ENCODE data around the gene RBM42. TPM values are rescaled to one million over a fixed set of nuclear protein-coding genes. Genes with fewer than 3 reads are reported as not detected.

The RBM42 gene
- total and polyA plus RNA-seq, 2 of the 13 experiments (the other 11 are each of a cell fraction or from before 2014, with no cell fraction given), result 27.2 to 55.3 TPM

- TF ChIP-seq THRA (CRISPR knock-in tag; IDR thresholded peaks at IDR 0.05; ENCODE audit: borderline replicate concordance) (no peak), ZFP36 (IDR thresholded peaks at IDR 0.05; ENCODE audit: borderline replicate concordance, low read depth, low read length, partially characterized antibody) (no peak), ZNF777 (CRISPR knock-in tag; IDR thresholded peaks at IDR 0.05) (no peak), TIGD3 (CRISPR knock-in tag; IDR thresholded peaks at IDR 0.05; ENCODE audit: borderline replicate concordance) (no peak), ZNF280B (CRISPR knock-in tag; IDR thresholded peaks at IDR 0.05; ENCODE audit: borderline replicate concordance) (no peak), ZNF891 (CRISPR knock-in tag; IDR thresholded peaks at IDR 0.05) (no peak), THYN1 (CRISPR knock-in tag; IDR thresholded peaks at IDR 0.05; ENCODE audit: borderline replicate concordance, low read depth) (no peak), PRDM10 (CRISPR knock-in tag; IDR thresholded peaks at IDR 0.05; ENCODE audit: low read depth) (no peak), ZNF224 (CRISPR knock-in tag; IDR thresholded peaks at IDR 0.05) (no peak), ZSCAN25 (CRISPR knock-in tag; IDR thresholded peaks at IDR 0.05) (no peak), ZNF83 (CRISPR knock-in tag; IDR thresholded peaks at IDR 0.05; ENCODE audit: borderline replicate concordance) (no peak), SAP130 (CRISPR knock-in tag; IDR thresholded peaks at IDR 0.05; ENCODE audit: low read depth) (no peak), ZNF24 (IDR thresholded peaks at IDR 0.05) (no peak), ZNF232 (CRISPR knock-in tag; IDR thresholded peaks at IDR 0.05; ENCODE audit: borderline replicate concordance) (no peak)
- H3K4me1 ChIP-seq (ENCODE audit: insufficient read depth, low read length), result peaks cover 6% of the 10 kb centered on the region
- POLR2A ChIA-PET, result no interaction called here
- no peak overlapping the region for H3K4me3 ChIP-seq (replicated peaks in 1 of 3; ENCODE audit: insufficient read depth in 1 of 3, low read depth in 2 of 3, low read length in 3 of 3)
- no peak for DNase-seq (ENCODE audit: low spot score)
- no TSS peak for BruUV-seq (replicated peaks)
- H4K20me1 ChIP-seq (ENCODE audit: insufficient read depth, low read length), result no peaks in the 10 kb centered on the region
- H3K9ac ChIP-seq (ENCODE audit: insufficient read depth, low read depth, low read length), result no peak overlapping the region
- CTCF ChIA-PET (ENCODE audit: low intra/inter-chr PET ratio, low total read pairs), result no interaction called here
- peaks cover 22 to 45% of the 10 kb centered on the region in 2 experiments for H3K36me3 ChIP-seq (replicated peaks in 1 of 2; ENCODE audit: control insufficient read depth in 1 of 2, insufficient read depth in 2 of 2, low read length in 2 of 2)
- no peak overlapping the region for H2AFZ ChIP-seq (ENCODE audit: low read length)
- H3K27ac ChIP-seq (ENCODE audit: extremely low read length, insufficient read depth, low read length), result no peak overlapping the region
- intact Hi-C loops (cut with micrococcal nuclease; ENCODE audit: unreplicated experiment), result no loop called here
- in situ Hi-C loops (cut with HindIII; ENCODE audit: extremely low pct_ligation_motif_present, low pct_unique_long_range_greater_than_20kb), result no loop called here
- FAIRE-seq, result no peak
- no peak overlapping the region for H3K4me2 ChIP-seq (ENCODE audit: low read depth, low read length)
- H3K27me3 ChIP-seq (ENCODE audit: control insufficient read depth in 1 of 2, insufficient read depth in 2 of 2, low read length in 2 of 2), result no peaks in the 10 kb centered on the region
- H3K9me3 ChIP-seq (ENCODE audit: low read length), result no peaks in the 10 kb centered on the region
- no peak for ATAC-seq
- H3K79me2 ChIP-seq (ENCODE audit: insufficient read depth, low read length), result peaks cover 4% of the 10 kb centered on the region
- 95% methylated on average over 4 of the region's 4 CpGs for WGBS (ENCODE audit: low lambda C conversion rate)
Measured at GRCh38 chr19:35655600-35655999, 26.8 kb downstream of the RBM42 start.
